ENCODE results near the gene PLCH1.

PLCH1 gene

GRCh38 chr3:155525324-155525833, 219.5 kb downstream of the PLCH1 start:
- Histone ChIP-seq H3K27ac (no peak overlapping the region), H3K4me3 (ENCODE audit: low read depth, low read length) (no peak overlapping the region), H3K27me3 (replicated peaks) (no peaks in the 10 kb centered on the region), H3K36me3 (replicated peaks) (no peaks in the 10 kb centered on the region)
- no peak for DNase-seq
- TF ChIP-seq, protein P1, sequence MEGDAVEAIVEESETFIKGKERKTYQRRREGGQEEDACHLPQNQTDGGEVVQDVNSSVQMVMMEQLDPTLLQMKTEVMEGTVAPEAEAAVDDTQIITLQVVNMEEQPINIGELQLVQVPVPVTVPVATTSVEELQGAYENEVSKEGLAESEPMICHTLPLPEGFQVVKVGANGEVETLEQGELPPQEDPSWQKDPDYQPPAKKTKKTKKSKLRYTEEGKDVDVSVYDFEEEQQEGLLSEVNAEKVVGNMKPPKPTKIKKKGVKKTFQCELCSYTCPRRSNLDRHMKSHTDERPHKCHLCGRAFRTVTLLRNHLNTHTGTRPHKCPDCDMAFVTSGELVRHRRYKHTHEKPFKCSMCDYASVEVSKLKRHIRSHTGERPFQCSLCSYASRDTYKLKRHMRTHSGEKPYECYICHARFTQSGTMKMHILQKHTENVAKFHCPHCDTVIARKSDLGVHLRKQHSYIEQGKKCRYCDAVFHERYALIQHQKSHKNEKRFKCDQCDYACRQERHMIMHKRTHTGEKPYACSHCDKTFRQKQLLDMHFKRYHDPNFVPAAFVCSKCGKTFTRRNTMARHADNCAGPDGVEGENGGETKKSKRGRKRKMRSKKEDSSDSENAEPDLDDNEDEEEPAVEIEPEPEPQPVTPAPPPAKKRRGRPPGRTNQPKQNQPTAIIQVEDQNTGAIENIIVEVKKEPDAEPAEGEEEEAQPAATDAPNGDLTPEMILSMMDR (IDR thresholded peaks at IDR 0.05; ENCODE audit: low read depth, low read length, missing control alignments) = no peak
- in situ Hi-C loops (cut with HindIII; ENCODE audit: low pct_ligation_motif_present, low sequenced_read_pairs) = no loop called here

- no peaks in the 10 kb centered on the region for H3K36me3 ChIP-seq (replicated peaks)
- no peak for DNase-seq
- TF ChIP-seq, protein P1 (IDR thresholded peaks at IDR 0.05; ENCODE audit: low read depth, low read length, missing control alignments) = no peak
- no peak overlapping the region for H3K27ac ChIP-seq
- in situ Hi-C loops (cut with HindIII; ENCODE audit: low pct_ligation_motif_present, low sequenced_read_pairs) = no loop called here
- H3K4me3 ChIP-seq (ENCODE audit: low read depth, low read length) = no peak overlapping the region
- no peaks in the 10 kb centered on the region for H3K27me3 ChIP-seq (replicated peaks)
Observed at GRCh38 chr3:155520463-155520862, 224.4 kb downstream of the PLCH1 start.

- TF ChIP-seq, protein P1 (IDR thresholded peaks at IDR 0.05; ENCODE audit: low read depth, low read length, missing control alignments) = no peak
- Histone ChIP-seq H3K4me3 (ENCODE audit: low read depth, low read length) (no peak overlapping the region), H3K36me3 (replicated peaks) (no peaks in the 10 kb centered on the region), H3K27ac (no peak overlapping the region), H3K27me3 (replicated peaks) (no peaks in the 10 kb centered on the region)
- no peak for DNase-seq
- in situ Hi-C loops (cut with HindIII; ENCODE audit: low pct_ligation_motif_present, low sequenced_read_pairs) = no loop called here
Observed at GRCh38 chr3:155519078-155519477, 225.8 kb downstream of the PLCH1 start.

GRCh38 chr3:155517903-155518302, 227.0 kb downstream of the PLCH1 start:
- Histone ChIP-seq H3K4me3 (ENCODE audit: low read depth, low read length) (no peak overlapping the region), H3K36me3 (replicated peaks) (no peaks in the 10 kb centered on the region), H3K27me3 (replicated peaks) (no peaks in the 10 kb centered on the region), H3K27ac (no peak overlapping the region)
- TF ChIP-seq, protein P1 (IDR thresholded peaks at IDR 0.05; ENCODE audit: low read depth, low read length, missing control alignments) = no peak
- DNase-seq = no peak
- in situ Hi-C loops (cut with HindIII; ENCODE audit: low pct_ligation_motif_present, low sequenced_read_pairs) = no loop called here

GRCh38 chr3:155516439-155516838, 228.4 kb downstream of the PLCH1 start:
- in situ Hi-C loops (cut with HindIII; ENCODE audit: low pct_ligation_motif_present, low sequenced_read_pairs) = no loop called here
- no peaks in the 10 kb centered on the region for H3K36me3 ChIP-seq (replicated peaks)
- no peak overlapping the region for H3K27ac ChIP-seq
- no peaks in the 10 kb centered on the region for H3K27me3 ChIP-seq (replicated peaks)
- TF ChIP-seq, protein P1 (IDR thresholded peaks at IDR 0.05; ENCODE audit: low read depth, low read length, missing control alignments) = no peak
- no peak for DNase-seq
- no peak overlapping the region for H3K4me3 ChIP-seq (ENCODE audit: low read depth, low read length)

DNA sequence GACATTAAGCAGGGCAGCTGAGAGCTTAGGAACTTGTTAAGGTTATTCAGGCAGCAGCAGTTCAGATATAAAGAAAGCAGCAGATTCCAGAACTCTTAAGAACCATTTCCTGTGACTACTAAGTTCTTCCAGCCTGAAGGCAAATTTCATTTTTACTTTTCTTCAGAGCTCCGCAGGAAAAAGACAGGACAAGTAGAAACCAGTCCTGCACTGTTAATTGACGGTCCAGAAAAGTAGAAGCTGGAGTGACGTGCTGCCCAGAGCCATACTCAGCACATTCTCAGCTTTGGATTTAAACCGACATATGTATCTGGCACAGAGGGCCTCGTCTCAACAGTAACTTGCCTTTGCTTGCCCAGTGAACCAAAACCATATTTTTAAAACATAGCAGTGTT, 232.0 kb downstream of the PLCH1 start:
- Histone ChIP-seq H3K36me3 (replicated peaks) (no peaks in the 10 kb centered on the region), H3K27me3 (replicated peaks) (no peaks in the 10 kb centered on the region), H3K4me3 (ENCODE audit: low read depth, low read length) (no peak overlapping the region), H3K27ac (no peak overlapping the region)
- in situ Hi-C loops (cut with HindIII; ENCODE audit: low pct_ligation_motif_present, low sequenced_read_pairs) = no loop called here
- no peak for DNase-seq
- TF ChIP-seq, protein P1 (IDR thresholded peaks at IDR 0.05; ENCODE audit: low read depth, low read length, missing control alignments) = no peak

All from brain microvascular endothelial cell (primary cell).